Stimulated activated CD8-positive, alpha-beta memory T cell treated with anti-CD3 and anti-CD28 coated beads, Interleukin-4, amount 100 ng/mL, for 4 hours (primary cell): Measurements from ENCODE around the gene EPHX1.
"Not testable (repeated sequence)": the region's sequence is repeated elsewhere in the genome, so short reads cannot be mapped to it uniquely, and the experiment has no call there.

Experiments
- DNase-seq, 2 donors: peaks; one replicate each; pipeline ENCODE4 v3.0.0-alpha.2; 2020; ENCODE audit warnings: low read depth in 2 of 2, low spot score in 1 of 2

Gene EPHX1

GRCh38 chr1:225809842-225810578, at the start of gene EPHX1:
Gene EPHX1 (plus strand): TSS chr1:225810124. CDS start chr1:225828730, 18,606 bp downstream.
- peak; percentile 8 to 26 for DNase-seq

GRCh38 chr1:225760531-225760930, 49.4 kb upstream of the EPHX1 start:
- DNase-seq, result no peak

GRCh38 chr1:225761395-225761794, 48.5 kb upstream of the EPHX1 start:
- DNase-seq, result not testable (repeated sequence)

- DNase-seq, result no peak
Measured at GRCh38 chr1:225762002-225762441, 47.9 kb upstream of the EPHX1 start.

- no peak for DNase-seq
Measured at GRCh38 chr1:225762444-225762843, 47.5 kb upstream of the EPHX1 start.

GRCh38 chr1:225763716-225764548, 46.0 kb upstream of the EPHX1 start:
- DNase-seq, result no peak

GRCh38 chr1:225765982-225766674, 43.8 kb upstream of the EPHX1 start:
- no peak for DNase-seq

- DNase-seq, result no peak
Measured at GRCh38 chr1:225766967-225767633, 42.8 kb upstream of the EPHX1 start.

- no peak for DNase-seq
Measured at GRCh38 chr1:225767634-225768540, 42.0 kb upstream of the EPHX1 start.

- no peak for DNase-seq
Measured at GRCh38 chr1:225768662-225769426, 41.1 kb upstream of the EPHX1 start.

GRCh38 chr1:225769687-225770086, 40.2 kb upstream of the EPHX1 start:
- no peak for DNase-seq

GRCh38 chr1:225770561-225771248, 39.2 kb upstream of the EPHX1 start:
- DNase-seq, result no peak

GRCh38 chr1:225771661-225772322, 38.1 kb upstream of the EPHX1 start:
- no peak for DNase-seq

- DNase-seq, result no peak
Measured at GRCh38 chr1:225772323-225772768, 37.6 kb upstream of the EPHX1 start.

GRCh38 chr1:225772848-225773247, 37.1 kb upstream of the EPHX1 start:
- DNase-seq, result no peak

GRCh38 chr1:225774281-225775147, 35.4 kb upstream of the EPHX1 start:
- no peak for DNase-seq

GRCh38 chr1:225776294-225776693, 33.6 kb upstream of the EPHX1 start:
- no peak for DNase-seq
